Neural progenitor cell (in vitro differentiated cells): ENCODE results near the gene OR52B4.

Experiments used
- EZH2 ChIP-seq: fragments of 200-600 bp; sonication (generic); IDR thresholded peaks from 2 replicates; pipeline ENCODE4 v1.6.1; 2017; ENCODE audit warnings: antibody characterized with exemption, mild to moderate bottlenecking, moderate library complexity
- TF ChIP-seq, protein P1 (sequence below): fragments of 200-600 bp; sonication (generic); IDR thresholded peaks from 2 replicates; pipeline ENCODE4 v1.5.1; 2017; ENCODE audit warnings: antibody characterized with exemption, mild to moderate bottlenecking

DNA sequence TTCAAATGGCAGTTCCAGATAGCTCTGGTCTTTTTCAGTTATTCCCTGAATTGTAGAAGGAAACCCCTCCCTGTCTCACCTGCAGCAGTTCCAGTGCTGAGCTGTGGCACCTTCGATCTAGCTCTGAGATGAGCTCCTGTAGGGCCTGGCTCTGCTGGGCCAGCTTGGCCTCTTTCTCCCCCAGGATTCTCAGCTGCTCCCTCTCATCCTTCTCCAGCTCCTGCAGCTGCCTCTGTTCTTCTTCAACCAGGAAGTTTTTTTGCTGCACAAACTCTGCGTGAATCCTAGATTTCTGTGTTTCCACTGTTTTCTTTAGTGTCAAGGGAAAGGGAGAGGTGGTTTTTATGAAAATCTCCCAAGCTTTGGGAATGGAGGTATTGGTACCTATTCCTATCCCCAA is 20.0 kb upstream of the OR52B4 start:
- TF ChIP-seq, protein P1, sequence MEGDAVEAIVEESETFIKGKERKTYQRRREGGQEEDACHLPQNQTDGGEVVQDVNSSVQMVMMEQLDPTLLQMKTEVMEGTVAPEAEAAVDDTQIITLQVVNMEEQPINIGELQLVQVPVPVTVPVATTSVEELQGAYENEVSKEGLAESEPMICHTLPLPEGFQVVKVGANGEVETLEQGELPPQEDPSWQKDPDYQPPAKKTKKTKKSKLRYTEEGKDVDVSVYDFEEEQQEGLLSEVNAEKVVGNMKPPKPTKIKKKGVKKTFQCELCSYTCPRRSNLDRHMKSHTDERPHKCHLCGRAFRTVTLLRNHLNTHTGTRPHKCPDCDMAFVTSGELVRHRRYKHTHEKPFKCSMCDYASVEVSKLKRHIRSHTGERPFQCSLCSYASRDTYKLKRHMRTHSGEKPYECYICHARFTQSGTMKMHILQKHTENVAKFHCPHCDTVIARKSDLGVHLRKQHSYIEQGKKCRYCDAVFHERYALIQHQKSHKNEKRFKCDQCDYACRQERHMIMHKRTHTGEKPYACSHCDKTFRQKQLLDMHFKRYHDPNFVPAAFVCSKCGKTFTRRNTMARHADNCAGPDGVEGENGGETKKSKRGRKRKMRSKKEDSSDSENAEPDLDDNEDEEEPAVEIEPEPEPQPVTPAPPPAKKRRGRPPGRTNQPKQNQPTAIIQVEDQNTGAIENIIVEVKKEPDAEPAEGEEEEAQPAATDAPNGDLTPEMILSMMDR: no peak
- no peak for TF ChIP-seq EZH2
